ENCODE data around the gene TSC22D2.
A peak's percentile ranks its signal among the peaks of the same experiment; 100 is the strongest.

TSC22D2 gene

GRCh38 chr3:150488867-150489266, 80.8 kb downstream of the TSC22D2 start (continued):
- no peak for TF ChIP-seq CSRNP3 (CRISPR knock-in tag; IDR thresholded peaks at IDR 0.05)
- TF ChIP-seq TOX (CRISPR knock-in tag; IDR thresholded peaks at IDR 0.05; ENCODE audit: borderline replicate concordance): no peak
- TF ChIP-seq BACH2 (CRISPR knock-in tag; IDR thresholded peaks at IDR 0.05; ENCODE audit: borderline replicate concordance): no peak
- no peak for TF ChIP-seq ESRRG (CRISPR knock-in tag; IDR thresholded peaks at IDR 0.05)
- no peak for TF ChIP-seq PPARA (CRISPR knock-in tag; IDR thresholded peaks at IDR 0.05; ENCODE audit: borderline replicate concordance)
- TF ChIP-seq ZNF8 (CRISPR knock-in tag; IDR thresholded peaks at IDR 0.05): no peak
- TF ChIP-seq SNAI2 (CRISPR knock-in tag; IDR thresholded peaks at IDR 0.05): no peak

DNA sequence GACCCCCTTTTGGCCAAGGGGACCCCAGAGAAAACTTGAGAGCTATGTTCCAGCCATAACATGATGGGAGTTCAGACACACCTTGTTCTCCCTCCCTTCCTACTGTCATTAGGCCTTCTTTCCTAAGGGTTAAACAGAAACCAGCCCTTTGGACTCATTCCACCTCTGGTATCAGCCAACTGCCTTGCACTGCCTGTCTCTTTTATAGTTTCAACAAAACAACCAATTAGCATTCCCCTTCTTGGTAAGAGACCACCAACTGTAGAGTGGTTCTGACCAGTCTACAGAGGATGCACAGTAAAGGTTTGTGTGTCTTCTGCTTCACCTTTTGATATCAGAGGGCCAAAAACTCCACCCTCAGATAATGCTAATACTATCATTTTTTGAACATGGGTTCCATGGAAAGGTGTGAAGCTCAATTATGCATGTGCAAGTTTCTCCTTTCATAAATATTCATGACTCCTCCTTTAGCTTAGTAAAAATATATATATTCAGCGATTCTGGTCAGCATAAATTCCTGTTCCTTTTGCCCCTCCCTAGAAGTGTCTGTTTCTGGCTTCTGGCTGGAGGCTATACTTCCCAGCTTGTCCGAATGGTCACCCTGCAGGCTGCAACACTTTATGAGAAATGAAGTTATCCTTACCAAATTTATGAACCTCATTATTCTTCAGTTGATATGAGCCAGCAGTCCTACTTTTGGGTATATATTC, 82.3 kb downstream of the TSC22D2 start:
- ATAC-seq: no peak
- TF ChIP-seq ZNF70 (CRISPR knock-in tag; IDR thresholded peaks at IDR 0.05): no peak
- TF ChIP-seq, protein P1, sequence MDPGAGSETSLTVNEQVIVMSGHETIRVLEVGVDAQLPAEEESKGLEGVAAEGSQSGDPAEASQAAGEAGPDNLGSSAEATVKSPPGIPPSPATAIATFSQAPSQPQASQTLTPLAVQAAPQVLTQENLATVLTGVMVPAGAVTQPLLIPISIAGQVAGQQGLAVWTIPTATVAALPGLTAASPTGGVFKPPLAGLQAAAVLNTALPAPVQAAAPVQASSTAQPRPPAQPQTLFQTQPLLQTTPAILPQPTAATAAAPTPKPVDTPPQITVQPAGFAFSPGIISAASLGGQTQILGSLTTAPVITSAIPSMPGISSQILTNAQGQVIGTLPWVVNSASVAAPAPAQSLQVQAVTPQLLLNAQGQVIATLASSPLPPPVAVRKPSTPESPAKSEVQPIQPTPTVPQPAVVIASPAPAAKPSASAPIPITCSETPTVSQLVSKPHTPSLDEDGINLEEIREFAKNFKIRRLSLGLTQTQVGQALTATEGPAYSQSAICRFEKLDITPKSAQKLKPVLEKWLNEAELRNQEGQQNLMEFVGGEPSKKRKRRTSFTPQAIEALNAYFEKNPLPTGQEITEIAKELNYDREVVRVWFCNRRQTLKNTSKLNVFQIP (CRISPR knock-in tag; IDR thresholded peaks at IDR 0.05; ENCODE audit: borderline replicate concordance, low read depth): no peak
- TF ChIP-seq OSR1 (CRISPR knock-in tag; IDR thresholded peaks at IDR 0.05): no peak
- no peak for TF ChIP-seq GLIS3 (CRISPR knock-in tag; IDR thresholded peaks at IDR 0.05)
- TF ChIP-seq ZNF565 (CRISPR knock-in tag; conservative IDR thresholded peaks at IDR 0.05; ENCODE audit: low read depth): no peak
- no peak for TF ChIP-seq PPARA (CRISPR knock-in tag; IDR thresholded peaks at IDR 0.05; ENCODE audit: borderline replicate concordance)
- no peak for TF ChIP-seq BACH2 (CRISPR knock-in tag; IDR thresholded peaks at IDR 0.05; ENCODE audit: borderline replicate concordance)

- ATAC-seq: no peak
- TF ChIP-seq PATZ1 (CRISPR knock-in tag; IDR thresholded peaks at IDR 0.05; ENCODE audit: borderline replicate concordance) (no peak), SNAI2 (CRISPR knock-in tag; IDR thresholded peaks at IDR 0.05) (no peak), ISL1 (CRISPR knock-in tag; IDR thresholded peaks at IDR 0.05) (no peak), ESRRG (CRISPR knock-in tag; IDR thresholded peaks at IDR 0.05) (no peak), TOX (CRISPR knock-in tag; IDR thresholded peaks at IDR 0.05; ENCODE audit: borderline replicate concordance) (no peak), ZNF565 (CRISPR knock-in tag; conservative IDR thresholded peaks at IDR 0.05; ENCODE audit: low read depth) (no peak), ZC3H10 (CRISPR knock-in tag; IDR thresholded peaks at IDR 0.05) (no peak), ZNF70 (CRISPR knock-in tag; IDR thresholded peaks at IDR 0.05) (no peak), PPARA (CRISPR knock-in tag; IDR thresholded peaks at IDR 0.05; ENCODE audit: borderline replicate concordance) (no peak), OSR1 (CRISPR knock-in tag; IDR thresholded peaks at IDR 0.05) (no peak)
Observed at GRCh38 chr3:150494411-150494977, 86.4 kb downstream of the TSC22D2 start.

GRCh38 chr3:150495149-150495548, 87.1 kb downstream of the TSC22D2 start:
- ATAC-seq: peak; percentile 77
- TF ChIP-seq, protein P2, sequence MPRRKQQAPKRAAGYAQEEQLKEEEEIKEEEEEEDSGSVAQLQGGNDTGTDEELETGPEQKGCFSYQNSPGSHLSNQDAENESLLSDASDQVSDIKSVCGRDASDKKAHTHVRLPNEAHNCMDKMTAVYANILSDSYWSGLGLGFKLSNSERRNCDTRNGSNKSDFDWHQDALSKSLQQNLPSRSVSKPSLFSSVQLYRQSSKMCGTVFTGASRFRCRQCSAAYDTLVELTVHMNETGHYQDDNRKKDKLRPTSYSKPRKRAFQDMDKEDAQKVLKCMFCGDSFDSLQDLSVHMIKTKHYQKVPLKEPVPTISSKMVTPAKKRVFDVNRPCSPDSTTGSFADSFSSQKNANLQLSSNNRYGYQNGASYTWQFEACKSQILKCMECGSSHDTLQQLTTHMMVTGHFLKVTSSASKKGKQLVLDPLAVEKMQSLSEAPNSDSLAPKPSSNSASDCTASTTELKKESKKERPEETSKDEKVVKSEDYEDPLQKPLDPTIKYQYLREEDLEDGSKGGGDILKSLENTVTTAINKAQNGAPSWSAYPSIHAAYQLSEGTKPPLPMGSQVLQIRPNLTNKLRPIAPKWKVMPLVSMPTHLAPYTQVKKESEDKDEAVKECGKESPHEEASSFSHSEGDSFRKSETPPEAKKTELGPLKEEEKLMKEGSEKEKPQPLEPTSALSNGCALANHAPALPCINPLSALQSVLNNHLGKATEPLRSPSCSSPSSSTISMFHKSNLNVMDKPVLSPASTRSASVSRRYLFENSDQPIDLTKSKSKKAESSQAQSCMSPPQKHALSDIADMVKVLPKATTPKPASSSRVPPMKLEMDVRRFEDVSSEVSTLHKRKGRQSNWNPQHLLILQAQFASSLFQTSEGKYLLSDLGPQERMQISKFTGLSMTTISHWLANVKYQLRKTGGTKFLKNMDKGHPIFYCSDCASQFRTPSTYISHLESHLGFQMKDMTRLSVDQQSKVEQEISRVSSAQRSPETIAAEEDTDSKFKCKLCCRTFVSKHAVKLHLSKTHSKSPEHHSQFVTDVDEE (CRISPR knock-in tag; IDR thresholded peaks at IDR 0.05): no peak
- no peak for TF ChIP-seq CSRNP3 (CRISPR knock-in tag; IDR thresholded peaks at IDR 0.05)
- no peak for TF ChIP-seq OSR1 (CRISPR knock-in tag; IDR thresholded peaks at IDR 0.05)
- TF ChIP-seq, protein P1 (CRISPR knock-in tag; IDR thresholded peaks at IDR 0.05; ENCODE audit: borderline replicate concordance, low read depth): no peak
- TF ChIP-seq, protein P3, sequence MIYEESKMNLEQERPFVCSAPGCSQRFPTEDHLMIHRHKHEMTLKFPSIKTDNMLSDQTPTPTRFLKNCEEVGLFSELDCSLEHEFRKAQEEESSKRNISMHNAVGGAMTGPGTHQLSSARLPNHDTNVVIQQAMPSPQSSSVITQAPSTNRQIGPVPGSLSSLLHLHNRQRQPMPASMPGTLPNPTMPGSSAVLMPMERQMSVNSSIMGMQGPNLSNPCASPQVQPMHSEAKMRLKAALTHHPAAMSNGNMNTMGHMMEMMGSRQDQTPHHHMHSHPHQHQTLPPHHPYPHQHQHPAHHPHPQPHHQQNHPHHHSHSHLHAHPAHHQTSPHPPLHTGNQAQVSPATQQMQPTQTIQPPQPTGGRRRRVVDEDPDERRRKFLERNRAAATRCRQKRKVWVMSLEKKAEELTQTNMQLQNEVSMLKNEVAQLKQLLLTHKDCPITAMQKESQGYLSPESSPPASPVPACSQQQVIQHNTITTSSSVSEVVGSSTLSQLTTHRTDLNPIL (CRISPR knock-in tag; IDR thresholded peaks at IDR 0.05; ENCODE audit: low read depth): no peak
- TF ChIP-seq PPARA (CRISPR knock-in tag; IDR thresholded peaks at IDR 0.05; ENCODE audit: borderline replicate concordance): no peak
- no peak for TF ChIP-seq ZNF70 (CRISPR knock-in tag; IDR thresholded peaks at IDR 0.05)
- no peak for TF ChIP-seq SNAI2 (CRISPR knock-in tag; IDR thresholded peaks at IDR 0.05)
- TF ChIP-seq ZFP3 (CRISPR knock-in tag; IDR thresholded peaks at IDR 0.05): no peak
- no peak for TF ChIP-seq TCF4 (CRISPR knock-in tag; IDR thresholded peaks at IDR 0.05; ENCODE audit: borderline replicate concordance)
- no peak for TF ChIP-seq ISL1 (CRISPR knock-in tag; IDR thresholded peaks at IDR 0.05)
